Measurements from ENCODE around the gene UBE2U.

UBE2U gene, protein sequence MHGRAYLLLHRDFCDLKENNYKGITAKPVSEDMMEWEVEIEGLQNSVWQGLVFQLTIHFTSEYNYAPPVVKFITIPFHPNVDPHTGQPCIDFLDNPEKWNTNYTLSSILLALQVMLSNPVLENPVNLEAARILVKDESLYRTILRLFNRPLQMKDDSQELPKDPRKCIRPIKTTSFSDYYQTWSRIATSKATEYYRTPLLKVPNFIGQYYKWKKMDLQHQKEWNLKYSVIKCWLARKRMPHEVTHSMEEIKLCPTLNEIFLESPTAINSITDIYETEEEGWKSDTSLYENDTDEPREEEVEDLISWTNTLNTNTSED

DNA sequence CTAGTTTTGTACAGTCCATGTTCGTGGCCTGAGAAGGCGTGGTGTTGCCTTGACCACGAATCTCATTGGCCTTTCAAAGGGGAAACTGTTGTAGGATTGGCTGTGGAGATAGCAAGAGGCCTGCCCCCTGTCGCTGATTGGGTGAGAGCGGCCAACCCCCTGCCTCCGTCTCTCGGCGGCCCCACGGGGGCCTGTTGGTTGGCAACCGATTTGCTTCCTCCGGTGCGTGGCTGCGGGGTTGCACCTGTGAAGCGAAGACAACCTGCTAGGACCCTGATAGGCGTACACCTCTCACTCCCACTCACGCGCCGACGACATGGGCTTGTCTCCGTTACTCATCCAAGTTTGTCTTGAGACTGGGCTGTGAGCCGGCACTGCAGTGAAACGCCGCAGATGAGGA, at the start of gene UBE2U:
Gene UBE2U (plus strand): TSS at position 204 of the 400 bp plus-strand sequence. CDS start 428 bp downstream, outside the sequence.
- no peak for DNase-seq (ENCODE audit: low read depth)

DNA sequence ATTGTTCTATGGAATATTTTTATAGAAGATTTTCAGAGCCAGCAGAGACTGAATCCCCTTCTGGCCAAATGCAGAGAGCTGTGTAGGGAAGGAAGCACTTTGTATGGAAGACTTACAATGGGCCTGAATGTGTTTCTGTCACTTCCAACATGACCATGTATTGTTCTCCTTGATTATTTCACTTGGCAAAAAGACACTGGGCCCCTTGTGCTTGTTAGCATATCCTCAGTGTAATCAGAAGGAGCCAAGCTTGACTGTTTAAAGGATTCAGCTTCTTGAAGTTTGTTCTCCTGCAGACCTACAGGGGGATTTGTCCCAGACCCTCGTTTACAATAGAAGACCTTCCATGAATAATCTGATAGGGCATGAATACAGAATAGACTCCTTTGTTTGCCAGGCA, 48.1 kb upstream of the UBE2U start:
- no peak for DNase-seq (ENCODE audit: low read depth)

DNA sequence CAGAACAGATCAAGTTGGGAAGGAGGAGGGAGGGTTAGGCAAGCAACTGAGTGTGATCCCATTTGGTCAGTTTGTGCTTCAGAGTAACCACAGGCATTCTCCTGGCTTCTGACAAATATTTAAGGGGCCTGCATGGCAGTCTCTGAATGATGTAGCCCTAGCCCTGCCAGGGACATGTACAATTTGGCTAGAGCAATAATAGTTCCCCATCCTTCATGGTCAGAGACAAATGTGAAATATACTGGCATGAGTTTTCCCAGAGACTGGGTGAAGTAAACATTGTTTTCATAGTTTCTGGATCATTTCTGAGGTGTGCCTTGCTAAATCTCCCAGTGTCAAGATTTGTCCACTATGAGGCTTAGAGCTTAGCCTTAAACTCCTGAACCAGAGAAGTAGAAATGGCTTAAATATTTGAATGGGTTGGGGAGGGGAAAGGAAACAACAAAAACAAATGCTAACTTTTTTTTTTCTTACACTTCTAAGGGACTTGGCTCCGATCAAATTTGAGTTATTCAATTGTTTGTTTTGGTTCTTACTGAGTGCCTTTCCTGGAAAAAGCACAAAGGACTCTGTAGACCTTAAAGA, 42.0 kb upstream of the UBE2U start:
- no peak for DNase-seq (ENCODE audit: low read depth)

DNA sequence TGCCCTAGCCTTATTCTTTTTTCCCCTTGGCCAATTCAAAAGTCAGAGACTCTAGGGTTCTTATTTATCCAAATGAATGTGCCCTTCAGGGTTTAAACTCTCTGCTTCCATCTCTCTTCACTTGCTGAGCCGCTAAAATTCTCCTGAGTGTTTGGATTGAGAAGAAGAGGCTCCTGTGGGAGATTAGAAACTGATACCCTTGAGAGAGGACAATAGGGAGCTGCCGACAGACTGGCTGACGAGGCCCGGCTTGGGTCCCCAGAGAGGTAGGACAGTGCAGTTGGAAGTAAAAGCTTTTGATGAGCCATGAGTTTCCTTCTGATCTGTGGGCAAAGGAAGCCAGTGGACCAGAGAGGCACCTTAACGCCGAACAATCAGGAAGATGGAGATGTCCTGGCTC, 41.3 kb upstream of the UBE2U start:
- DNase-seq (ENCODE audit: low read depth) = no peak

DNA sequence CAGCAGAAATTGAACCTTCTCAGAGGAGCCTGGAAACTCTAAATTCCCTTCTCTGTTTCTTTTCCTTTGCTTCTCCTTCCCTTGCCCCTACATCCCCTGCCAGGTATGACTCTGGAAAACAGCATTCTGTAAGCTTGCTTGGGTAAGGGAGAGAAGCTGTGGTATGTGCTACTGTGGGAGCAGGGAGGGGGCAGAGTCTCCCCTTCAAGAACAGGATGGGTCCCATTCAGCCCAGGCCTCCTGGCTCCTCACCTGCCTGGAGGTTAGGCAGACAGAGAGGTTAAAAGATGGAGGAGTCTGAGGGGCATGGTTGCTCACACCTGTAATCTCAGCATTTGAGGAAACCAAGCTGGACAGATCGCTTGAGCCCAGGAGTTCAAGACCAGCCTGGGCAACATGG, 40.6 kb upstream of the UBE2U start:
- DNase-seq (ENCODE audit: low read depth) = no peak

DNA sequence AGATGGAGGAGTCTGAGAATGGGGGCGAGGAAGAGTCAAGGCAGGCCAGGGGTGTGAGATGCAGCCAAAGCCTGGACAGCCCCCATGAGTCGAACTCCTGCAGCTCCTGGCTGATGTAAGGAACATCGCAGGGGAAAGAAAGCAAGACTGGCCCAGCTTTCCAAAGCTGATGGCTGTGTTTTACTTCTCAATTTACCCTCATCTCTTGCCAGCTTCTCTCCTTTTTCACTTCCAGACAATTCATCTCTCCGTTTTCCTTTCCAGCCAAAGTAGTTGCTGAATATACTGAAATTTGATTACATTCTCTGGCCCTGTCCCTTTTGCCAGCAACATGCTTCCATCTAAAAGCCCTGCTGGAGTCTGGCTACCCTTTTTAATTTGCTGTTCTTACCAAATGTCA, 40.0 kb upstream of the UBE2U start:
- no peak for DNase-seq (ENCODE audit: low read depth)

DNA sequence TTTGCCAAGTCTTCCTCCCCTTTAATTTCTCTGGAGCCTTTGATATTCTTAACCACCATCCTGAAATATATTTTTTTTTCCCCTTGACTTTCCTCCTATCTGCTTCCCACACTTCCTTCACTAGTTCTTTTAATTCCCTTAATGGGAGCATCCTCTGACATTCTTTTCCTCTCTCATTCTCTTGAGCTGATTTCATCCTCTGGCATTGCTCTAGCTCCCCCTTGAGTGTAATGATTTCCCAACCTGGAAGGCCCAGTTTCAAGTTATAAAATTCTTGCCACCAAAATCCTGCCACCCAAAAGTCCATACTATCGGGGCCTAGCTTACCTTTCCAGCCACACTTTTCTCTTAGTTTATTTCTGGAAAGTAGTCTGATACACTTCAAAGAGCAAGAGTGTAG, 39.5 kb upstream of the UBE2U start:
- no peak for DNase-seq (ENCODE audit: low read depth)

DNA sequence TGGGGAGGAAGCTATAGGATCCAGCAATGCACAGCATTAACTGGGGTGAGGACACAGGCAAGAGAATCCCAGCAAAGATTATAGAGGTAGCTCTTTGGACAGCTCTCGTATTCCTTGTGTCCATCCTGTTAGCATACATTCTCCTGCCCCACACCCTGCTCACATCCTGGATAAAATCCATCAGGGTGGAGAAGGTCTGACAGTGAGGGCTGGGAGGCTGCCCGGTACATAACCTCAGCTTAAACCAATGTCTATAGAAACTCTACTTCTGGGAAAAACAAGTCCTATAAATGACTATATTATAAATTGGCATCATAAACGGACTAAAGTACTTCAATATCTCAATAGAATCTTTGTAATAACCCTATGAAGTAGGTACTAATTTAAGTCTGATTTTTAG, 36.8 kb upstream of the UBE2U start:
- no peak for DNase-seq (ENCODE audit: low read depth)

DNA sequence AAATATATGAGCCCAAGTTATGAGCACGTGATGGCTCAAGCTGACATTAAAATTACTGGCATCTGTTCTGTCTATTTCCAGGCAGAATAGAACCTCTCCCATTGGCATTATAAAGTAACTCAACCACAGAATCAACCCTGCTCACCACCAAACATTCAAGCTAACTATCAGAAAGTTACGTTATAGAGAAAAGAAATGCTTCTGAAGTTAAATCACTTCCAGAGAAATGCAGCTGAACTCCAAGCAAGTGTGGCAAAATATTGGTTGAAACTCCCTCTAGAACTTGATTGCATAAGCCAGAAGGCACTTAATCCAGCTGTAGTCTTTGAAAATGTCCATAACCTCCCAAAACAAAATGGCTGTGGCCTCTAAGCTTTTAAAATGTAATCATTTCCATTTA, 36.2 kb upstream of the UBE2U start:
- no peak for DNase-seq (ENCODE audit: low read depth)

DNA sequence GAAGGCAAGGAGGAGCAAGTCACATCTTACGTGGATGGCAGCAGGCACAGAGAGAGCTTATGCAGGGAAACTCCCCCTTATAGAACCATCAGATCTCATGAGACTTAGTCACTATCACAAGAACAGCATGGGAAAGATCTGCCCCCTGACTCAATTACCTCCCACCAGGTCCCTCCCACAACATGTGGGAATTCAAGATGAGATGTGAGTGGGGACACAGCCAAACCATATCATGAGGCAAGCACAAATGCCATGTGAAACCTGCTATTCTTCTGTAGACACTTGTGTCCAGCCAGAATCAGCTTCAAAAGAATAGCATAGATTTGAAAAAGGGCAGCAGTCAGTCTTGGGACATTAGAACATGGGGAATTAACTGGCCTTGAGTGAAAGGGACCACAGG, 32.2 kb upstream of the UBE2U start:
- DNase-seq (ENCODE audit: low read depth) = no peak

DNA sequence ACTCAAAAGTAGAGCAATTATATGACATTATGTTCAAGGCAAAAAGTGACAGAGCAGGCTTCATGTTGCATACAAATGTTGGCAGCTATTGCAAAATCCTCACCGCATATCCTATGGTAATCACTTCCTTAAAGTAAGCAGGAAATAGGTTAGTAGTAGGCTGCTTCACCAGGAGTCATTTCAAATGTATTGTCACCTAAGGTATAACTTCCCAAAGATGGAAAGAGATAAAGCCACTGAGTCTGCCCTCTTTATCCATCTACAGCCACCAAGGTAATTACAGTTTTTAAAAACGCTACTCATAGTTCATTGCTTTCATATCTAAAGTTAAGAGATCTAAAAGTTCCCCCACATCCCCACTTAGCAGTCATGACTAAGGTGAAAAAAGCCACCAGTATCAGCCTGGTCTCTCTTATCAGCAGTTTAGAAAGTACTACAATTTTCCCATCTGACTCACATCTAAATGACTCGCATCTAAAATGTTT, 31.6 kb upstream of the UBE2U start:
- DNase-seq (ENCODE audit: low read depth) = no peak

DNA sequence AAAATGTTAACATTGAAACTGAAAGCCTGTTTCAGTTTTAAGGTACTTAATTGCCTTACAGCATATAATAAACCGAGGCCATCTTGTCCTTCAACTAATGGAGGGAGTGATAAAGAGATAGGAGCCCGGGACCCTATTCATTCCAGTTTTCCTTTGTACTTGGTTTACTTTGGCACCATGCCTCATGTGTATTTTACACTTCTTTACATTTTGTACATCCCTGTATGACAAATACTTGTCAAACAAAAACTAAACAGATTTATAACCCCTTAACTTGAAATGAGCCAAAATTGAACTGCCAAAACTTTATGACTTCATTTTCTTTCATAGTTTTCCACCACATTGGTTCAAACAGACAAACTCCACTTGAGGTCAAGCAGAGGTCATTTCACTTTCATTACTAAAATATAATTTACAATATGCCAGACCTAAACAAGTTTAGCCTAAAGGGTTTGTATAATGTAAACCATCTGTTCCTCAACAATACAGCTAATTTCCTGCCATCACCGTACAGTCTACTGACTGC, 30.9 kb upstream of the UBE2U start:
- DNase-seq (ENCODE audit: low read depth) = no peak

DNA sequence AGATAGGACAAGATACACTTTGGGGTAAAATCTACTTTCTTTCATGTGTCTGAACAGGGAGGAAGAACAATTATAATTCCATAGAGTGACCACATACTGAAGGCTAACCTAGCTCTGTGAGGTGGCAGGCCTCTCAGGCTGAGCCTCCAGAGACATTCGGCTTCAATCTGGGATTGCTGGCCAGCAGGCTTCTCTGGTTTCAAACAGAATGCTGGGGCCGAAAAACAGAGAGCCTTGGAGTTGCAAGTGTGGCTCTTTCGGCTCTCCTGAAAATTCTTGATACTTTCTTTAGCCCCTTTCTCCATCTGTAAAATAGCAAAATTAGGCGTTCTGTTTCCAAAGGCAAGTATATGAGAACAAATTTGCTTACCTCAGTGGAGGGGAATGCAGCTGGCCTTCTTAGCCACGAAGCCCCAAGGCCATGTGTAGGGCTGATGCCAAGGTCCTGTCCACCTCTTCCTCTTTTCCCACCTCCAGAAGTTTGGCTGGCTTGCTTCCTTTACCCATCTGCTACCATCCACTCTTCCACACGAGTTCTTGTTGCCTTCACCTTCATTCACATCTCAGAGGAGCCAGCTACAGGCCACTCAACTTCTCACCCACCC, 30.0 kb upstream of the UBE2U start:
- no peak for DNase-seq (ENCODE audit: low read depth)

DNA sequence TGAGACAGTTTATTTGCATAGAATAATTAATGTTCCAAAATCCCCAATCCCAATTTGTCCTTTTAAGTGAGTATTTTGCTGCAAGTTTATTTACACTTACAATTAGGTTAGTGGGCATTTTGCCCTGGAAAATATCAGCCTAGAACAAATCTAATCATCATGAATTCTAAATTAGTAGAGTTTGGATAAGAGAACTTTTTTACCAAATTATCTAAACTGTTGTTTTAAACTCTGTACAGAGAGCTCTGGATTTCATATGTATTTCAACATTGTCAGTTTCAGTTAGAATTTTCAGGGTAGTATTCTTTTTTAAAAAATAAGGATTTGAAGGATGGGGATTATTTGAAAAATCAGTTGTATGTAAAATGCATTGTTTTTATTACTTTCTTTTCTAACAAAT, 27.8 kb upstream of the UBE2U start:
- DNase-seq (ENCODE audit: low read depth) = no peak

DNA sequence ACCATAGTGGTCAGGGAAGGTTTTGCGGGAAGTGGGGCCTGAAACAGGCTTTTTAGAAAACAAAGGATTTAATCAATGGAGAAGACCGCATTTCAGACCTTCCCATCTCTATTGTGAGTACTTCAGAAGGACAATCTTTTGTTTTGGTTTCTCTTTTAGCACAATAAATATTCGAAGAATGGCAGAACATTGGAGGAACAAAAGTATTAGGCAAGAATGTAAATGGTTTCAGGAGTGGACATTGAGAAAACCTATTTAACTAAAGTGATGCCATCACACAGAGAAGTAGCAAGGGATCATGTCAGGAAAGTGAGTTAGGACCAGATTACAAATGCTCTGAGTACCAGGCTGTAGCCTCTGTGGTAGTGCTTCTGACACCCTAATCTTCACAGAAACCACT, 26.8 kb upstream of the UBE2U start:
- DNase-seq (ENCODE audit: low read depth) = no peak

DNA sequence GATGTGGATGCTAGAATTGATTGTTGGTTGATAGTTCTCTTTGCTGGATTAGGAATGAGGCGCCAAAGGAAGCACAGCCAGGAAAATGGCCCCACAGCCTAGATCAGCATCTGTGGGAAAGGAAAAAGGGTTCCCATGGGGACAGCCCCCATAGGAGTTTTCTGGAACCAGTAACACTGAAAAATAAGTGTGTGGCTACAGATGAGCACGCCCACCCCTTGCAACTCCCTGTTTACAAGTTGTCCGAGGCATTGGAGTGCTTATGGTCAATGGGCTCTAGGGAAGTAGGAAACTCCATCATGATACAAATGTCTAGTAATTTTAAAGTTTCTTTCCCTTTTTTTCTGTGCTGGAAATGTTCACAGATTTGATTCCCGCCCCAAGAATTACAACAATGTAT, 23.8 kb upstream of the UBE2U start:
- no peak for DNase-seq (ENCODE audit: low read depth)

DNA sequence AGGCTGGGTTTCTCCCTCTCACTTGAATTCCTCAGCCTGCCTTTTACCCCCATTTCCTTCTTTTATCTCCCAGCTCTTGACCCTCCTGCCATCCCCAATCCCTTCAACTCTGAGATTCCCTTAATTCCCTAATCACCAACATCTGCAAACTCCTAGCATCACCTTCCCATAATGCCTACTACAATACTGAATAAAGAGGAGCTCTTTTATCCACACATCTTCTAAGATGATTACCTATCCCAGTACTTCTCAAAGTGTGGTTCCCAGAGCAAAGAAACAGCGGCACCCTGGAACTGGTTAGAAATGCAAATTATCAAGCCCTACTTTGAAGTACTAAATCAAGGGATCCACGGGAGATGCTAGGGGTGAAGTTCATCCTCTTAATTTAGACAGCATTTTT, 21.2 kb upstream of the UBE2U start:
- DNase-seq (ENCODE audit: low read depth) = no peak

DNA sequence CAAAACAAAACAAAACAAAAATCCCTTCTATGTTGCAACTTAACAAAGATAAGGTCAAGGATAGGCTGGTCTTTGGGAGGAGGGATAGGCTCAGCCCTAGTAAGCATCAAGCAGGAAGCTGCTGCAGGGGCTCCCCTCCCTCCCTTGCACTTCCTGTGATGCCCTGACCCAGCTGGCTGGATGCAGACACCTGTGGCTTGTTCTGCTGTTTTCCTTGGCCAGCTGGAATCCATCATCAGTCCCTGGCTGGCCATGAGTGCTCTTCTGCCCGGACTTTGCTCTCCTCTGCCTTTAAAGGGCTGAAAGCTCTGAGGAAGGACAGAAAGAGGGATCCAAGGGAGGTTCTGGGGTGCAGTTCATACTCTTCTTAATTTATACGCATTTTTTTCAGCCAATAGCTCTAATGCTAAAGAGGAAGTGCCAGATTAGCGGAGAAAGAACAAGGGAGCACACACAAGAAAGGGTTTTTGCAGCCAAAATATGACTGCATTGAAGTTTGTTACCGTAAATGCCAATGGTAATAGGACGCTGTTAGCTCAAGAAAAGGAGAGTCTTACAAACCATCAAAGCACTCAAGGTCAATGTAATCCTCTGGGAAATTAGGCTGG, 19.9 kb upstream of the UBE2U start:
- DNase-seq (ENCODE audit: low read depth) = no peak

DNA sequence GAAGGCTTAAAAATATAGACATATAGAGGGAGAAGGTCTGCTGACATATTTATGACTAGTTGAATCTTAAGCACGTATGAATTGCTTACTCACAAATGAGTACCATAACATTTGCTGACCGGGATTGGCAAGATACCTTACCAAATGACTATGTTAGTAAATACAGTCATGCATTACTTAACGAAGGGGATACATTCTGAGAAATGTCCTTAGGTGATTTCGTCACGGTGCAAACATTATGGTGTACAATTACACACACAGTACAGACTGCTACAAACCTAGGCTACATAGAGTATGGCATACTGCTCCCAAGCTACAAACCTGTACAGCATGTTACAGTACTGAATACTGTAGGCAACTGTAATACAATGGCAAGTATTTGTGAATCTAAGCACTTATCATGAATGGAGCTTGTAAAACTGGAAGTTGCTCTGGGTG, 19.4 kb upstream of the UBE2U start:
- no peak for DNase-seq (ENCODE audit: low read depth)

DNA sequence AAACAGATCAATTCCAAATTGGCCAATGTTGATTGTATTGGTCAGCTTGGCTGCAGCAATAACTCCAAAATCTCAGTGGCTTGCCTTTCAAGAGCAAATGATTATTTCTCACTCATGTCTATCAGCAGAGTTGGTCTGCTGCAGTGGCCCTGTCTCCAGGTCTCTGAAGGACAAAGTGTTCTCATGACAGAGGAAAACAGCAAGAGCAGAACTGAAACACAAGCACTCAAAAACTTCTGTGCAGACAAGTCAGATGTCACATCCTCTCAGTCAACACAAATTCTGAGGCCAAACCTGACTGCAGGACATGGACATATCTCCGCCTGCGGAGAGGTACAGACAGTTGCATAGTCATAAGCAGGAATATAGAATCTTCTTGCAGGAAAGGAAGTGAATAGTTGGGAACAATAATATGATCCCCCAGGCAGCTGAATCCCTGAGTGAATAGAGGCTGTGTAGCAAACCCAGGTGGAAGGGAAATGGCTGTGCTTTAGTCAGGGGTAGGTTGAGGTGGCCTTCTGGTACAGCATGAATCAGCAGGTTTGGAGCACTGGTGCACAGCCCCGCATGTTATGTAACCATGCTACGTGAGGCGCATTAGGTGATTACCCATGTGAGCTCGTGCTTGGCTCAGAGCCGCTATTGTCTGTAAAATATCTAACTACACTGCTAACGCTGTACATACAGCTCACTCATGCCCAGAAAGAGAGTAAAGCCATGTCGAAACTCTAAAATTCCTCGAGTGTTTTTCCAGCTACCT, 17.1 kb upstream of the UBE2U start:
- no peak for DNase-seq (ENCODE audit: low read depth)

DNA sequence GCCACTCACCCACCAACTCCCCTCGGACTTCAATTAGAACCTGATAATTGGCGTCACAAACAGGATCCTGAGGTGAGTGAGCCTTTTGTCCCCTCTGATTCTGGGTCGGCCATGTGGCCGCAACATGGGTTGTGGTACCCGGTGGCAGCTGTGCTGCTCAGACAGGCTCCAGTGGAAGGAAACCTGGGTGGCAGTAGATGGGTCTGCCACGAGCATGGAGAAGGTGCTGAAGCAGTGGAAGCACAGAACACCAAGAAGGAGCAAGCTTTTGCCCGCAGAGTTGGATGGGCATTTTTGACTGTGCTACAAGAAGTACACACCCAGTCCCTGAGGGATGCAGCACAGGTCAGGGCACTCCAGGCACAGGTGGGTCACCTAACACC, 16.5 kb upstream of the UBE2U start:
- no peak for DNase-seq (ENCODE audit: low read depth)

DNA sequence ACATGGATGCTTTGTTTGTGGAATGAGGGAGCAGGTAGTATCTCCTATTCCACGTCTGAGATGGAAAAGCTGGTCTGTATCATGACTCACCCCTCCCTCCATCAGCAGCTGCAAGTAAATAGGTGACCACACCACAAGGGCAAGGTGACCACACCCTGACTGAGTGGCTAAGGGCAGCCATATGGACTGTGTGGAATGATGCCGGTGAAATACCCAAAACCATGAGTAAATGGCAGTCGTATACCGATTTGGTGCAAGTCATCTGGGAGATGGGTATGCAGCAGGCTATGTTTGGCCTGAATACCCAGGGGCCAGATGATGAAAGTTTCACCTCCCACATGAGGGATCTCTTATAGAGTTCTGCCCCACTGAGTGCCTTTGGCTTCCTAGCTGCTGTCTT, 15.8 kb upstream of the UBE2U start:
- DNase-seq (ENCODE audit: low read depth) = no peak
